GM12873 (cell line): ENCODE results near the gene GJB3.

ENCODE experiments used
- CTCF ChIP-seq: IDR thresholded peaks from 2 replicates; pipeline ENCODE4 v1.5.1; 2012; ENCODE audit warnings: low read depth, mild to moderate bottlenecking, moderate library complexity, low read length, control low read depth; ENCODE audit not compliant: insufficient read depth; ENCODE audit errors: missing control alignments

Gene GJB3

GRCh38 chr1:34803770-34804169 is 22.8 kb downstream of the GJB3 start:
- TF ChIP-seq CTCF, result no peak

GRCh38 chr1:34806396-34806795 is 25.4 kb downstream of the GJB3 start:
- no peak for TF ChIP-seq CTCF

- TF ChIP-seq CTCF, result no peak
These were observed 27.2 kb downstream of the GJB3 start for GRCh38 chr1:34808051-34808810.

GRCh38 chr1:34816332-34816731 is 35.3 kb downstream of the GJB3 start:
- TF ChIP-seq CTCF, result no peak

- TF ChIP-seq CTCF, result no peak
These were observed 35.8 kb downstream of the GJB3 start for GRCh38 chr1:34816778-34817177.

- TF ChIP-seq CTCF, result no peak
These were observed 41.2 kb downstream of the GJB3 start for GRCh38 chr1:34822202-34822601.

- no peak for TF ChIP-seq CTCF
These were observed 43.9 kb downstream of the GJB3 start for GRCh38 chr1:34824817-34825454.
